ENCODE results near the gene PTPN13.

PTPN13 gene

GRCh38 chr4:86593688-86594558, at the start of gene PTPN13:
Gene PTPN13, plus strand, starts transcription at chr4:86594315. Its CDS starts 40,942 bp downstream, at chr4:86635257.
- peak; percentile 93 for DNase-seq (ENCODE audit: low spot score)

- no peak for DNase-seq (ENCODE audit: low spot score)
Observed at GRCh38 chr4:86547140-86547539, 47.0 kb upstream of the PTPN13 start.

- no peak for DNase-seq (ENCODE audit: low spot score)
Observed at GRCh38 chr4:86549163-86549788, 44.8 kb upstream of the PTPN13 start.

- DNase-seq (ENCODE audit: low spot score): no peak
Observed at GRCh38 chr4:86551387-86551786, 42.7 kb upstream of the PTPN13 start.

GRCh38 chr4:86554646-86555045, 39.5 kb upstream of the PTPN13 start:
- DNase-seq (ENCODE audit: low spot score): no peak

GRCh38 chr4:86556791-86557415, 37.2 kb upstream of the PTPN13 start:
- DNase-seq (ENCODE audit: low spot score): peak; percentile 2

- no peak for DNase-seq (ENCODE audit: low spot score)
Observed at GRCh38 chr4:86557526-86557925, 36.6 kb upstream of the PTPN13 start.

GRCh38 chr4:86558258-86558657, 35.9 kb upstream of the PTPN13 start:
- DNase-seq (ENCODE audit: low spot score): no peak

- peak; percentile 39 for DNase-seq (ENCODE audit: low spot score)
Observed at GRCh38 chr4:86558797-86559196, 35.3 kb upstream of the PTPN13 start.

GRCh38 chr4:86560447-86560846, 33.7 kb upstream of the PTPN13 start:
- DNase-seq (ENCODE audit: low spot score): no peak

GRCh38 chr4:86561256-86561655, 32.9 kb upstream of the PTPN13 start:
- no peak for DNase-seq (ENCODE audit: low spot score)

- DNase-seq (ENCODE audit: low spot score): no peak
Observed at GRCh38 chr4:86563416-86563815, 30.7 kb upstream of the PTPN13 start.

GRCh38 chr4:86564795-86565194, 29.3 kb upstream of the PTPN13 start:
- no peak for DNase-seq (ENCODE audit: low spot score)

GRCh38 chr4:86565651-86566050, 28.5 kb upstream of the PTPN13 start:
- DNase-seq (ENCODE audit: low spot score): no peak

- no peak for DNase-seq (ENCODE audit: low spot score)
Observed at GRCh38 chr4:86569103-86569870, 24.8 kb upstream of the PTPN13 start.

GRCh38 chr4:86579941-86580340, 14.2 kb upstream of the PTPN13 start:
- no peak for DNase-seq (ENCODE audit: low spot score)

GRCh38 chr4:86582410-86582809, 11.7 kb upstream of the PTPN13 start:
- no peak for DNase-seq (ENCODE audit: low spot score)

GRCh38 chr4:86586160-86586572, 7.9 kb upstream of the PTPN13 start:
- no peak for DNase-seq (ENCODE audit: low spot score)

- DNase-seq (ENCODE audit: low spot score): no peak
Observed at GRCh38 chr4:86586626-86587380, 7.3 kb upstream of the PTPN13 start.

GRCh38 chr4:86587381-86588140, 6.6 kb upstream of the PTPN13 start:
- DNase-seq (ENCODE audit: low spot score): no peak

Data from SW480 (cell line).